Fibroblast of the conjunctiva (primary cell): Measurements from ENCODE around the gene TUBA1A.
"Not testable (repeated sequence)": the region's sequence is repeated elsewhere in the genome, so short reads cannot be mapped to it uniquely, and the experiment has no call there.

ENCODE experiments used
- DNase-seq: peaks from one replicate; pipeline ENCODE4 v3.0.0-alpha.2; 2010; ENCODE audit warnings: low read depth

The TUBA1A gene

DNA sequence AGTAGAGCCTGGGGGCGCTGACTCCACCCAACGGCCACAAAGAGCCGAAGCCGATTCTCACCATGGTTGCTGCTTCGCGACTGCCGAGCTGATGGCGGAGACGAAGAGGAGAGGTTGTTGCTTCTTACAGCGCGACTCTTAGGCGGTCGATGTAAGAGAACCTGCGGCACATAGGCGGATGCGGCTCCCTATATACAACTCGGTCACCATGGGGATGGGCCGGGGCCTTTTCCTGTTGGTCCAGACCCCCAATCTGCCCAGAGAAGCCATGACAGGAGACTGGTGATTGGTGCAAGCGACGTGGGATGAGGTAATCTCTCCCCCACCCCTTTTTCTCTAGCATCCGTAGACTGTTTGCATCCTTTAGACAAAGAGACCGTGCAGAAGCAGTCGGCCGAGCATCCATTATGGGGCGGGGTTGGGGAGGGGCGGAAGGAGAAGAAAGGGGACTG is at the start of gene TUBA1A:
Gene TUBA1A (minus strand): TSS at position 165 of the 452 bp plus-strand sequence. CDS start 101 bp downstream, at position 64.
- peak; percentile 99 for DNase-seq

GRCh38 chr12:49236423-49236822 is 47.5 kb upstream of the TUBA1A start:
- DNase-seq: no peak

- no peak for DNase-seq
Observed at GRCh38 chr12:49233842-49234526, 45.1 kb upstream of the TUBA1A start.

DNA sequence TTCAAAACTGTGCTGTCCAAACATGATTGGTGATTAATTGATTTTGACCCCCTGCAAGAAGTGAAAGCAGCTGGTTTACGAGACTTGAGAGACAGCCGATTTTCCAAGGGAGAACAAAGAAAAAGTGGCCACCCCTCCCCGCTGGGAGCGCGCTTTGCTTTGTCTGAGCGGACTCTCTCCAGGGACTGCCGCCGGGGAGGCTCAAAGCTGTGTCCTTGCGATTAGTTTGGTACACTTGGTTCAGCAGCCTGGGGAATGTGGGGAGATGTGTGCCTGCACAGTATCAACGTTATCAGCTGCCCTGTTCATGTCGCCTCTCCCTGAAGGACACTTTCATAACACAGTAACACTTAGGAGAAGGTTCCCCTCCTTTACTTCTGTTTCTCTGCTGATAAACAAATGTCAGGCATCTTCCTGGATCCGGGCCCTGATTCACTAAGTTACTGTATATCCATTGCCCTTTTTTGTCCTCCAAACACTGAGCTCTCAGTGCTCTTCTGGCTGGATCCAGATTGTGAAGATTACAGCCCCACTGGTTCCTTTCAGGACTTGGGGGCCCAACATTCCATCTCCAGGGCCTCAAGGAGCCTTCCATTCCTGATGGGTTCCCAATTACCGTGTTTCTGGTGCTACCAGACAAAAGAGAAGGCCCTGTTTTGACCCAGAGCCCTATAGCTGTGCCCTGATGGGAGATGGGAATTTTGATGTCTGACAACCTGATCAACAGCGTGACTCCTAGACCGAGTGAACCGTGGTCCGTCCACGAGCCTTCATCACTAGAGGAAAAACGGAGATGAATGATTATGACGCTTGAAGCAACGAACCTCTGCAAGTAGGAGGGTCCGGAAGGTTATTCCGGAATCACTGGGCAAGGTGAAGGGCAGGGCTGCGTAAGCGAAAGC is 44.3 kb upstream of the TUBA1A start:
- no peak for DNase-seq

DNA sequence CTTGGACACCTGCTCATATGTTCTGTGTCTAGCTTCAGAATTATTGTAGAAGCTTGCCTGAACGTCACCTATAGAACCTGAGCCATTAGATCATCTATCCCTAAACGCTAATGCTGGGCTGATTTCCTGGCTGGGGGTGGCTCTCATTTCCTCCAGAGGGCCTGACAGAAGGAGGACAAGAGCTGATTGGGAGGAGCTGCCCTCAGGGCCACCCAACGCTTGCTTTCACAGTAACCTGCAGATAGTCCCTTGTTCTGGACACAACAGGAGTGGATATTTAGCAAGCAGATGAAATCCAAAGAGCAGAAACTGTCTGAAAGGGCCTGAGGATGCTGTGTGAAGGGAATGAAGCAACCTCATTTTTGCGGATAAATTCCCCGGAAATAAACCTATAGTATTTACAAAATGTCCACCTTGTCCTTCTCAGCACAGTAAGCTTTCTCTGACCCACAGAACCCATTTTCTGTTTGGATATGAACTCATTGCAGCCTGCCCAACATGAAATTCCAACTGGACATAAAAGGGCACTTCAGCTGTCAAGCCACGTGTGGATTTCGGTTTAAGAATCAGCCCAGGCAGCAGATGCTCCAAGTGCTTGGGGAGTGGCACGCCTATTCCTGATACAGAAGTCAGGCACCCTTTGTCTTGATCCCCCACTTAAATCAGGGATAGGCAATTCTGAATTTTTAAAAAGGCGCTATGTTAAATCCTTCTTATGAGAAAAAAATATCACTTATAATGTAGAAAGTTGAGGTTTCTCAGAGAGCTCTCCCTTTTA is 43.2 kb upstream of the TUBA1A start:
- no peak for DNase-seq

GRCh38 chr12:49230805-49231194 is 41.9 kb upstream of the TUBA1A start:
- no peak for DNase-seq

DNA sequence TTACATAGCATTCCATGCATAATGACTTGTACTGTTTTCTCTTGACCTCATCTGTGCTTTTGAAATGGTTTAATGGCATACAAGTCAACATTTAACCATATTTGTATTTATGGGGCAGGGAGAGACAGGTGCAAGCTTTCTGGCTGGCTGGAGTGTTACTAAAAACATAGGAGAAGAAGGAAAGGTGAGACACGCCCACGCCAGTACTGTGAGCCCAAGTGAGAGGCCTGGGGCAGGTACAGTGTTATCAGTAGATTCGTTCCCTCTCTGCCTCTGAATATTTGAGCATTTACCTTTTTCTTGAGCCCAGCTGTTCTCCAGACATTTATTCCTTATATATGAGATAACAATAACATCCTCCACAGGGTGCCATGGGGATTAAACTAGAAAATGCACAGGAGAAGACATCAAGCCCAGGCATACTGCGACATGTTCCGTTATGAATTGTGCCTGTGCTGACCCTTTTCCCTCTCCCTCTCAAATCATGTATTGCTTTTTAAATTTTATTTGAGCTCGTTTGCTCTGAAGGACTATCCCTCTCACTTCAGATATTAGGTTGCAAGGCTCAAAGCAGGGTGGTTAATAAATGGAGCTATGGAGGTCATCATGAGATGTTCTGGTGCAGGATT is 41.4 kb upstream of the TUBA1A start:
- no peak for DNase-seq

- no peak for DNase-seq
Observed at GRCh38 chr12:49228653-49229052, 39.8 kb upstream of the TUBA1A start.

- no peak for DNase-seq
Observed at GRCh38 chr12:49227713-49228112, 38.8 kb upstream of the TUBA1A start.

- DNase-seq: no peak
Observed at GRCh38 chr12:49225576-49226166, 36.8 kb upstream of the TUBA1A start.

DNA sequence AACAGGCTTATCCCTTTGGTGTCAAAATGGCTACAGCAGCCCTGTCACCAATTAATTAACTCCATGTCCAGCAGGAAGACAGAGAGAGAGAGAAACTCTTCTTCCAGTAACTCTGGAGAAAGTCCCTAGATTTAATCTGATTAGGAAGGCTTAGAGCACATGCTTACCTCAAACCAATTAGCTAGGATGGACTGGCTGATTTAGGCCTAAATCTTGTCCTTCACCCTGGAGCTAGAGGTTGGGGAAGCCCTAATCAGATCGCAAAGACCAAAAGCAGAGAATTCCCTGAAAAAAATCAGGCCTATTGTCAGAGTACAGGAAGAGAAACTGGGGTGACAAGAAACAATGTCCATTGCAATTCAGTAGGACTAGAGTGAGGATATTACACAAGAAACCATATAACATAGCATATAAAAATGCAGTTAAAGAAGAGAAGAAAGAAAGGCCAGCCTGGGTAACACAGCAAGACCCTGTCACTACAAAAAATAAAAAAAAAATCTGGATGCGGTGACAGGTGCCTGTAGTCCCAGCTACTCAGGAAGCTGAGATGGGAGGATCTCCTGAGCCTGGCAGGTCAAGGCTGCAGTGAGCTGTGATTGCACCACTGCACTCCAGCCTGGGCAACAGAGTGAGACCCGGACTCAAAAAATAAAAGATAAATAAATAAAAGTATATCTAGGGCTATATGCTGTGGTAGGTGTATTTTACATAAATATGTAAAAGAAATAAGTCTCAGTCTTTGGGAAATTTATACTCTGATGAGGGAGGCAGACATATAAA is 34.9 kb upstream of the TUBA1A start:
- no peak for DNase-seq

DNA sequence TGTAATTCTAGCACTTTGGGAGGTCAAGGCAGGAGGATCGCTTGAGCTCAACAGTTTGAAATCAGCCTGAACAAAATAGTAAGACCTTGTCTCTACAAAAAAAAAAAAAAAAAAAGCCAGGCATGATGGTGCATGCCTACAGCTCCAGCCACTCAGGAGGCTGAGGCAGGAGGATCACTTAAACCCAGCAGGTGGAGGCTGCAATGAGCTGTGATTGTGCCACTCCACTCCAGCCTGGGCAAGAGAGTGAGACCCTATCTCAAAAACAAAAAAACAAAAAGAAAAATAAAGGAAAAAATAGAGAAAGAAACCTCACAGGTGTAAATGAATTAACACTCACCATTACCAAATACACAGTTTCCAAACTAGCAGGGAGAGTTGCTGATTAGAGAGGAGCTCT is 34.2 kb upstream of the TUBA1A start:
- no peak for DNase-seq

- DNase-seq: no peak
Observed at GRCh38 chr12:49220972-49221371, 32.1 kb upstream of the TUBA1A start.

DNA sequence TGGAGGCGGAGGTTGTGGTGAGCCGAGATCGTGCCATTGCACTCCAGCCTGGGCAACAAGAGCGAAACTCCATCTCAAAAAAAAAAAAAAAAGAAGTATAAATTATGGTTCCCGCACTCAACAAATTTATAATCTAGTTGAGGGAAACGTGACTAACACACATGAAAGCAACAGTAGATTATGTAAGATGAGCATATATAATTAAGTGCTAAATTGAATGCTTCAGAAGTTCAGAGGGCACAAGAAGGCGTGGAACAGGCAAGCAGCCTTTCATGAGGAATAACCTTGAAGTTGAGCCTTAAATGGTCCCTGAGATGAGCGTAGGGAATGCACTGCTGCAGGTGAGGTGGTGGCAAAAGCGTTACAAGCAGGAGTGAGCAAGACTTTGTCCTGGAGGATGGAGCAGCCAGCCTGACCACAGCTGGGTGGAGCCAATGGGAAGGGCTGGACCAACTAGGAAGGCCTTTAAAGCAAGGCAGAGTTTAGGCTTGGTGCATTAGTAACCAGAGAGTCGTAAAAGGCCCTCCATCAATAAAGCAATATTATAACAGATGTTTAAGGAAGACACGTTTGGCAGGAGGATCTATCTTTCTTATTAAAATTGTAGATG is 30.6 kb upstream of the TUBA1A start:
- DNase-seq: no peak

GRCh38 chr12:49212572-49212971 is 23.7 kb upstream of the TUBA1A start:
- no peak for DNase-seq

DNA sequence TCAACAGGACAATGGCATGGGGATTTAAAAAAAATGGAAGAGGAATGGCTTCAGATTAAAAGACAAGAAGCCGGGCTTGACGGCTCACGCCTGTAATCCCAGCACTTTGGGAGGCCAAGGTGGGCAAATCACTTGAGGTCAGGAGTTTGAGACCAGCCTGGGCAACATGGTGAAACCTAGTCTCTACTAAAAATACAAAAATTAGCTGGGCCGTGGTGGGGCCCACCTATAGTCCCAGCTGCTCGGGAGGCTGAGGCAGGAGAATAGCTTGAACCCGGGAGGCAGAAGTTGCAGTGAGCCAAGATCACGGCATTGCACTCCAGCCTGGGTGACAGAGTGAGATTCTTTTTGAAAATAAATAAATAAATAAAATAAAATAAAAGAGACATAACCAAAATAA is 21.8 kb upstream of the TUBA1A start:
- DNase-seq: not testable (repeated sequence)

DNA sequence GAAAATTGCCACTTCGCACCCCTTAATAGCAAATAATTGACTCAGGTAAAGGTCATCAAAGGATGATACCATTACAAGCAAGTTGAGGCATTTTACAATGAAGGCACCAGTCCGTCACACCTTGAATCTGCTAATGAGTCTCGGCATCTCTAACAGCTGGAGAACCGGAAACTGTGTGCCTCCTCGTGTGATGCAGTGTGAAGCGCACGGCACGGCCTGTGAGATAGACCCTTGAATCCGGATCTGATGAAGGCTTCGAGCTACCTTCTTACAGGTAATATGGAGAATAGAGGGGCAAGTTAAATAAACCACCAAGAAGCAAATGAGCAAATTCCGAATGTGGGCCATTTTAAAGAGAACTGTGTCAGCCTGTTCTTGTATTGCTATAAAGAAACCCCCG is 19.8 kb upstream of the TUBA1A start:
- DNase-seq: no peak

GRCh38 chr12:49208146-49208545 is 19.3 kb upstream of the TUBA1A start:
- no peak for DNase-seq

DNA sequence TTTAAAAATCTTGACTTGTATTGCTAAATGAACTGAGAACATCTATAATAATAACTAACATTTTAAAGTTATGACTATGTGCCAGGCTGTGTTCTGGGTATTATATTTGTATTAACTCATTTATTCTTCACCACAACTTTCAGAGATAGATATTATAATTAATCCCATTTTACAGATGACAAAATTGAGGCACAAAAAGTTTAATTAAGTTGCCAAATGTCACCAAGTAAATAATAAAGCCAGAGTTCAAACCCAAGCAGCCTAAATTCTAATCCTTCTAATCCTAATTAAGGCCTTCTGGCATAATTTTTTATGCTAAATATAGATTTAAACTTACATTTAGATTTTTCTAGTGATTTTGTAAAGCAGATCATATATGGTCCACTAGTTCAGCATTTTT is 17.5 kb upstream of the TUBA1A start:
- no peak for DNase-seq

- DNase-seq: peak; percentile 51
Observed at GRCh38 chr12:49201595-49202295, 12.9 kb upstream of the TUBA1A start.
